ENCODE measurements around the gene MAP3K5.

GRCh38 chr6:136729832-136730231, 62.4 kb downstream of the MAP3K5 start:
- no peak for TF ChIP-seq POLR2AphosphoS5 (IDR thresholded peaks at IDR 0.05)
- TF ChIP-seq CTCF (IDR thresholded peaks at IDR 0.05) = no peak
- no peak for TF ChIP-seq EP300 (IDR thresholded peaks at IDR 0.05)
- no peak for TF ChIP-seq POLR2A (IDR thresholded peaks at IDR 0.05)

All from sigmoid colon (tissue), 4 donors.